Measurements from ENCODE around the gene PTGES2.

Gene PTGES2

DNA sequence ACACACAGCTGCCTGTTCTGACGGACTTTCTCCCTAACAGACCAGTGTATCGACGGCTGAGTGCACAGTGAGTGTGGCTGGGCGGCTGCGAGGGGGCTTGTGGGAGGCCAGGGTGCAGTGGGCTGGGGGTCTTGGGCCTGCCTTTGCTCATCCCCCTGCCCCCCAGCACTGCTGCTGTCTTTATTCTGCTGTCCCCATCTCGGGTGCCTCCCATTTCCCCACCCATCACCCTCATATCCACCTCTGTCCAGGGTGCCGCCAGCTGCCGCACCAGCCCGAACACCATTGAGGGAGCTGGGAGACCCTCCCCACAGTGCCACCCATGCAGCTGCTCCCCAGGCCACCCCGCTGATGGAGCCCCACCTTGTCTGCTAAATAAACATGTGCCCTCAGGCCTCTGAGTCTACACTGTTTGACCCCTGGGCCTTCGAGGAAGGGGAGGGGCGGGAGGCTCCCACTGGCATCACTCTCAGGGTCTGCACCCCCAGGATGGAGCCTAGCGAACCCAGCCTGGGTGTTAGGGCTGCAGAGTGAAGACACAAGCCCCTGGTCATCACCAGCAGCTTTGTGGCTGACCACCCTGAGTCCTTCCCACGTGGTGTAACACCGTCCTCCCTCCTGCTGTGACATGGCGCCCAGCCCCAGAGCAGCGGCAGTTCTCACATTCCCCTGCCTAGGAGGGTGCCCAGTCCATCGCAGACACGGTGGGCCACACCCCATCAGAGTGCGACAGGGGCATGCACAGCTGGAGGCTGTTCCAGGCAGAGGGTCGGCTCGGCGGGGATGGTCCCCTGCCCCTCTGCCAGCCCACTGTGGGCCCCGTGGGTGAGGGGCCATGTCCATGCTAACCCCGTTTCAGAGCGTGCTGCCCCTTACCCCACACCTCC, 25.8 kb upstream of the PTGES2 start:
- no peak for DNase-seq

DNA sequence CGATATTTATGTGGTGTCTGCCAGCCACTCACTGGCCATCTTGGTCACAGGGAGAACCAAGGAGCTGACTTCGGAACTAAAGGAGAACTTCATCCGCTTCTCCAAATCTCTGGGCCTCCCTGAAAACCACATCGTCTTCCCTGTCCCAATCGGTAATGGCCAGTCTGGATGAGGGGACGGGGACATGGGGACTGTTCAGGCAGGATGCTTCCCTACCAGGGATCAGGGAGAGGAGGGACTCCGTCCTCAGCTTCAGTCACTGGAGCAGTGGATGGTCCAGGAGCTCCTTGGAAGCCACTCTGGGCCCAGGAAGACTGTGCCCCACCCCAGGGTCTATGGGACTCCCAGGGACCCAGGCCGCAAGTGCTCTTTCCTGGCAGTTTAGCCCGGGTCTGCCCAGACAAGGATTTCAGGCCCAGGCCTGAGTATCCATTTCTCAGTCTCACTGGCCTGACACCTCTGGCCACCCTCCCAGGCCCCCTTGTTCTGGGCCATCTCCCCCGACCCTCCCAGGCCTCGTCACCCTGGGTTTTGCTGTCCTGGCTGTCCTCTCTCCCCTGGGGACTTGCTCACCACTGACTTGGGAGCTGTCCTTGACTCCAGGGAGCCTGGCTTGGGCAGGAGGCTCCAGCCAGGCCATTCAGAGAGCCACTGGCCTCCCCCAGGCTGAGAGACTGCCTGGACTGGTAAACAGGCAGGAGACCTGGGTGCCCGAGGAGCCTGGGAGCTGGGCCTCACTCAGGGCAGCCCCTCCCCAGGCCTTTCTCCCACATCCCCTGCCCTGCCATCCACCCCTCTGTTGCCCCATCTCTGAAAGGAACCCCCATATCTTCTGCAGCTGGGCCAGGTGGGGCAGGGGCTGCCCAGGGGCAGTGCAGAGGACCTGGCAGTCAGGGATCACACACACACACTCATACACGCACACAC, 24.9 kb upstream of the PTGES2 start:
- DNase-seq = no peak

DNA sequence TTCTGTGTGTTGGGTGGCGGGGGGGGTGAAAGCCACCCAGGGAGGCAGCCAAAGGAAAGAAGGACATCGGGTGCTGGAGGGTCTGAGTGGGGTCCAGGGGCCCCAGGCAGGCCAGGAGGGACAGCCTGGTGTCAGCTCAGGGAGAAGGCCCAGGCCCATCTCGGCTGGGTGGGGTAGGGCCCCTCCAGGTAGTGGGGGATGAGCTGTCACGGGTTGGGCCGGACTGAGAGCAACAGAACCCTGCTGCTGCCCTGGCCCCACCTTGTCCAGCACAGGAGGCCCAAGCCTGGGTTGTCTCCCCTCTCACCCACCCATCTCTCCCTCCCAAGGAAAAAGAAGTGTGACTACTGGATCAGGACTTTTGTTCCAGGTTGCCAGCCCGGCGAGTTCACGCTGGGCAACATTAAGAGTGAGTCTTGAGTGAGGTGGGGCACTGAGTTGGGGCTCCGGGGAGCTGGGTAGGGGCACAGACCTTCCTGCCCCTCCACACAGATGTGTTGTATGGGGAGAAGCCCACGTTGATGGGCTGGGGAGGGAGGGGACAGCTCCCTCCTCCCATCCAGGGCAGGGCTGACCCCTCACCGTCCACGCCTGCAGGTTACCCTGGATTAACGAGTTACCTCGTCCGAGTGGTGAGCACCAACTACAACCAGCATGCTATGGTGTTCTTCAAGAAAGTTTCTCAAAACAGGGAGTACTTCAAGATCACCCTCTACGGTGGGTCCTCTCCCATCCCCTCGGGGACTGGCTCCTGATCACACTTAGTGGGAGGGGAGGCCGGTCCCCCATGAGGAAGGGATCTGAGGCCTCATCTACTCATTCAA, 24.0 kb upstream of the PTGES2 start:
- no peak for DNase-seq

DNA sequence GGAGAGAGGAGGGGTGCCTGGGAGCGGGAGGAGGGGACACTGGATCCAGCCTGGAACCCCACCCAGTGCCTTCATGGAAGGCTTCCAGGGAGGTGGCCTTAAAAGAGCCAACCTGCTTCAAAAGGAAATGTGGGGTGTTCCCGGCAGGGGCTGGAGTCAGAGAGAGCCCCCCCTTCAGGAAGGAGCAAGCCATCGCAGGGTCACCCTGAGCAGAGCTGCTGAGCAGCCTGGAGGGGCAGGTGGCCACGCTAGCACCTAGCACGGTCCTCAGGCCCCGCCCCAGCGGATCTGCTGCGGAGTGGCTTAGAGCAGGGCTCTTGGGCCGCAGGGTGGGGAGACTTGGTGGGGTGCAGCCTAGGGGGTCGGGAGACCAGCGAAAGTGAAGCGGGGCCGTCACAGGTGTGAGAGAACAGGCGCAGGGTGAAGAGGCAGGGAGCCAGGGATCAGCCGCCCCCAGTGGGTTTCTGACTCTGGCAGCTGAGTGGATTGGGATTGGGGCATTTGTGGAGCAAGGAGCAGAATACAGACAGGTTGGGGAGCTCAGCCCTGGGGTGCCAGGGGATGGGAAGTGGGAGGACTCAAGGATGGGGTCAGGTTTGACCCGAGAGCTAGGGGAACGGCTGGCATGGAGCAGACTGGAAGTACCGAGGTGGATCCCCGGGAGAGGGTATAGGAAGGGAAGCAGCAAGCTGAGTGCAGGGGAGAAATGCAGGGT, 23.2 kb upstream of the PTGES2 start:
- no peak for DNase-seq

DNA sequence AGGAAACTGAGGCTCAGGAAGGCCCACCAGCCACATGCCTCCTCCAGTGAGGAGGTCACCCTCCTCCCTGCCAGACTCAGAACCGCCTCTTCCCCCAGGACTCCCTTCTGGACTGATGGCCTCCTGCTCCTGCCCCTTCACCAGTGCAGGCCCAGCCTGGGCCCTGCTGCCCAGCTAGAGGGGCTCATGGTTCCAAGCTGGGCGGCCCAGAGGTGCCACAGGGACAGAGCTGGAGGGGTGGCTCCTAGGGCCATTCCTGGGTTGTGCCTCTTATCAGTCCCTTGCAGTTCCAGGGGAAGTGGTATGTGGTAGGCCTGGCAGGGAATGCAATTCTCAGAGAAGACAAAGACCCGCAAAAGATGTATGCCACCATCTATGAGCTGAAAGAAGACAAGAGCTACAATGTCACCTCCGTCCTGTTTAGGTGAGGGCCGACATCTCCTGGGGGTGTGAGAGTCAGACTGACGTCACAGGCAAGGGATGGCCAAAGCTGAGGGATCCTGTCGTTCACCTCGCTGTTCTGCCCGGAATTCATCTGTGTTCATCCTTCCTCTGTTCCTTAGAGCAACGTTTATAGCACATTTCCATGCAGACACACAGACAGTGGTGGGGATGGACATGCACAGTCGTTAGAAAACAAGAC, 22.5 kb upstream of the PTGES2 start:
- DNase-seq = no peak

DNA sequence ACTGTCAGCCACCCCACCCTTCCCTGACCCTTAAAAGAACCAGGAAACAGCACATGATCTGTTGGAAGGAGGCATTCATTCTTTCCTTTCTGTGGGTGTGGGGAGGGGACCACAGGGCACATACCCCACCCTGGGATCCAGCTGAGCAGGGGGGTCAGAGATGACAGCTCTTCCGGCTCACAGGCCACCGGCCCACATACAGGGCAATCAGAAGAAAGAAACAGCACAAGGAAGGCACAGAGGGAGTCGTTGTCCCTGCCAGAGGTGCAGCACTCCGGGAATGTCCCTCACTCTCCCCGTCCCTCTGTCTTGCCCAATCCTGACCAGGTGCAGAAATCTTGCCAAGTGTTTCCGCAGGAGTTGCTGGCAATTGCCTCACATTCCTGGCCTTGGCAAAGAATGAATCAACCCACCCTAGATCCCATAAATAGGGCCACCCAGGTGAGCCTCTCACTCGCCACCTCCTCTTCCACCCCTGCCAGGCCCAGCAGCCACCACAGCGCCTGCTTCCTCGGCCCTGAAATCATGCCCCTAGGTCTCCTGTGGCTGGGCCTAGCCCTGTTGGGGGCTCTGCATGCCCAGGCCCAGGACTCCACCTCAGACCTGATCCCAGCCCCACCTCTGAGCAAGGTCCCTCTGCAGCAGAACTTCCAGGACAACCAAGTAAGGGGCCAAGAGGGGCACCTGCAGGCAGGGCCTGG, 21.6 kb upstream of the PTGES2 start, which contains the start of gene LCN2:
Gene LCN2, plus strand, starts transcription at position 453 of the 701 bp plus-strand sequence. Its CDS starts 73 bp downstream, at position 526.
- DNase-seq = no peak

DNA sequence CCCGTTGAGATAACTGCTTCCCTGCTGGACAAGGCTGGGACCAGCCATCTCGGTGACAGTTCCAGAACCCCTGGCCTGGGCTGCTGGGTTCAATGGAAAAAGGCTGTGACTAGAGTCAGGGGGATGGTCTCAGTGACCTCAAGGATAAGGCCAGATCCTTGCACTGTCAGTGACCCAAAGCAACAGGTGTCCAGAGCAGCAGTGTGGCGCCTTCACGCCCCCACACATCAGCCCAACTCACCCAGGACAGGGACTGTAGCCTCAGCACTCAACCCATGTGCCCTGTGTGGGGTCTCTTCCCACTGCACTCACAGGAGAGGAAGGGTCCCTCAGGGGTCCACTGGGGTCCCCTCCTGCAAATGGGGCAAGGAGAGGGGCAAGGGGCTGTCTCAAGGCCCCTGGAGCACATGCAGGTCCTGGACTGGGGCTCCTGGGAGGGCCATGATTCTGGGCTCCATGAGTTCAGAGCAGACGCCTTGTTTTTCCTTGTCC, 21.0 kb upstream of the PTGES2 start:
- no peak for DNase-seq

DNA sequence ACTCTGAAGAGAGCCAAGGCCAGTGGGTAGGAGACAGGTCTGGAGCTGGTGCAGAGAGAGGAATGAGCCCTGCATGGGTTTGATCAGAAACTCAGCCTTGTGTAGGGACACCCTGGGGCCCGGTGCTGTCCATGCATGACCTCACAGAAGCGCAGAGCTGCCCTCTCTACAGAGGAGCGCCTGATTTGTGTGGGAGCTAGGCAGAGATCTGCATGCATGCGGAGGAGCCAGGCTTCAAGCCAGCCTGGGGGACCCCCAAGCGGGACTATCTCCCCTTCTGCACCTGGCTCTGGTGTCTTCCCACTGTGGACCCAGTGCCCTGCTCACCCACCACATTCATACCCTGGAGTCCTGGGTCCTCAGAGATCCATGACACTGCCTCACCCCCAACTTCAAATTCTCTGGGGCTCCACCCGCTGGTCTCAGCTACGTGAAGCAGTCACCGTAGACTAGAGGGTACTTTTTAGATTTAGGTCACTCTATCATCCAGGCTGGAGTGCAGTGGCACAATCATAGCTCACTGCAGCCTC, 19.1 kb upstream of the PTGES2 start:
- DNase-seq = no peak

DNA sequence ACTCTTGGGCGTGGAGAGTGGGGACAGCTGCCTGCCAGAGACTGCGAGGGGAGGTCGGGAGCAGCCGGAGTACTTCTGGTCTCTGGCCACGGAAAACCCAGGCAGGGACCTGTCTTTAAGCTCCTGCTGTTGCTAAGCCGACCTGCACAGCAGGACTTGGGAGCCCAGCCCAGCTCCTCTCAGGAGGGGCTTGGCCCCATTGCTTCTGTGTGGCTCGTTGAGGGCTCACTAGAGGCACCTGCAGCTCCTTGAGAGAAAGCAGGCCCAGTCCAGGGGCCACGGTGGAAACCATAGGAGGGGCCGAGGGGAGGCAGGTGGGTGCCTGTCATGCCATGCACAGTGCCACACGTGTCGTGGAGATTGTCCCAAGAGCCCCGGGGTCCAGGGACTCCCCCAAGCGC, 18.4 kb upstream of the PTGES2 start:
- DNase-seq = no peak

DNA sequence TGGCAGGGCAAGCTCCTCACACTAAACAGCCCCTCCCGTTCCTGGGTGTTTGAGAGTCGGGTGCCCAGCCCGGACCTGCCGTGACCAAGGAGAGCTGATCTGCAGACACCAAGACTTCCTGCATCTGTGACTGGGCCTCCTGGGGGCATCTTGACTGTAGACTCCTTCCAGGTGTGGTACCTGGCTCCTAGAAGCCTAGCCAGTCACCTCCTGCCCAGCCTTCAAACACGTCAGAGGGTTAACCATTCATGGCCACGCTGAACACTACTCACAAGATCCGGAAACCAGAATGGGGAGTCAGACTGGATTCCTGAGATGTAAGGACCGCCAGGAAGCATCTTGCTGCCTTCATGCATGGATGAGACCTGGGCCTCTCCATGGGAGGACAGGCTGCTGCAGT, 18.0 kb upstream of the PTGES2 start:
- DNase-seq = no peak

DNA sequence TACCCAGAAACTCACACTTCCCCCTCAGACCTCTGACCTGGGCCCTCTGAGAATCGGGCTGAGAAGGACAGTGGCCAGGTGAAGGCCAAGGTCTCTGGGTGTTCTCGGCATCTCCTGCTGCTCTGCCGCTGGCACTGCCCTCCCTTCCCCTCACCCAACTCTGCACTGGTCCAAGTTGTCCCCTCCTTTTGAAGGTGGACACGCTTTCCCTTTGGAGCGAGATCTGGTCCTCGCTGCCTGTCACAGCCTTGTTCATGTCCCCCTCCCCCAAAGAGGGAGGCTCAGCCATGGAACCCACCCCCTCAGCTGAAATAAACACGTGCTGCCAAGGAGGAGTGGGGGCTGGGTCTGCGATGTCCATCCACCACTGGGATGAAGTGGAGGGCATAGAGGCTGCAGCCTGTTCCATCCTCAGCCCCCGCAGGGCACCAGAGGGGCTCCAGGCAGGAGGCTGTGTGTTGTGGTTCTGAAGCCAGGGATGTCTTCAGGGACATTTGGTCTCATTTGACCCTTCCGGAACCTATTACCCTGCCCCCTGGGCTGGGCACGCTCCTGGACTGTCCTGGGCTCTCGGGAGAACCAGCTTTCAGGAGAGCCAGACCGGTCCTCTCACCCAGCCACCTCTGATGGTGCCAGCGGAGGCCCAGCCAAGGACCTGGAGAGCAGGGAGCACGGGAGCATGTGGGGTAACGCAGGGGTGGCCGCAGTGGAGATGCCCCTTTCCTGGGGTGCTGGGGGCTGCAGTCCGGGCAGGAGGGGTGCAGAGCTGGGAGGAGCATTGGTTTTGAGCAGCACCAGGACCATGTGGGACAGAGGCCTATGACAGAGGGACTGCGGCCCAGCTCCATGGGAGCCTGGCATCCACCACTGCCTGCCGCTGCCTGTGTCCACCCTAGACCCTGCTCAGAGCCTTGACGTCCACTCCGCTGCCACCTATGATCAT, 17.0 kb upstream of the PTGES2 start:
- no peak for DNase-seq

DNA sequence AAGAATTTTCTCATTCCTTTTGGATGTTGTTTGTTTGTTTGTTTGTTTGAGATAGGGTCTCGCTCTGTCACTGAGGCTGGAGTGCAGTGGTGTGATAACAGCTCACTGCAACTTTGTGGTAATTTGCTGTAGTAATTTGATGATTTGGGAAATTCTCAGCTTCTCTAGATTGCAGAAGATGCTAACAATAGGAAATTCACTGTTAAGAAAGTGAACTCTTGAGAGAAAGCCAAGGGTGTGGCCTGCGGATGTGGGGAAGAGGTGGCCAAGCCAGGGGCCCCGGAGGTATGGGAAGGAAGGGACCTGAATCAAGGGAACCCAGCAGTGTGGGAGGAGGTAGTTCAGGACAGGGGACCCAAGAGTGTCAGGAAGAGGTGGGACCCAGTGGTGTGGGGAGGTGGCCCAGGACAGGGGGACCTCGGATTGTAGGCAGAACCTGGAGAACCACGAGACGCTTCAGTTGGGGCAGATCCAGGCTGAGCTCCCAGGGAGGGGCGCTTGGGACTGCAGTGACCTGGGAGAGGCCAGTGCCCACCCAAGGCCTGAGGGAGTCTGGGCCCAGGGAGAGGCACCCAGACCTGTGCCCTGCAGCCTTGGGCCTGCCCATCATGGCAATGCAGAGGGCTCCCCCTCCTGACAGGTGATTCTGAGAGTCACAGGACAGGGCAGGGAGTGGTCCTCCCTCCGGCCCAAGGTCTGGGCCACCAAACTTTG, 16.2 kb upstream of the PTGES2 start:
- no peak for DNase-seq

DNA sequence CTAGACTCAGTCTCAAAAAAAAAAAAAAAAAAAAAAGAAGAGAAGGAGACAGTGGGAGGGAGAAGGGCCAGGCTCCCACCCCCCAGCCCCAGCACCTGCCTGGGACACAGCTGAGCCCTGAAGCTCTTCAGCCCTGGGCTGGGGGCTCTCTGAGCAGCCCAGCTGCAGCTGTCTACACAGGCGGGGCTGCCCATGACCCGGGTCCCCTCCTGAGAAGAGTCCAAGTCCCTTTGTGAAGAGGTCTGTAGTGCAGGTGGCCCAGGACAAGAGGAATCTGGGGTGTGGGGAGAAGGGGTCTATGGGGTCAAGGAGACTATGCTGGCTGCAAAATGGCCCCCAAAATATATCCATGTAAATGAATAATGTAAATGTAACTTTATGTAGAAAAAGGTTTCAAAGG, 15.1 kb upstream of the PTGES2 start:
- no peak for DNase-seq

DNA sequence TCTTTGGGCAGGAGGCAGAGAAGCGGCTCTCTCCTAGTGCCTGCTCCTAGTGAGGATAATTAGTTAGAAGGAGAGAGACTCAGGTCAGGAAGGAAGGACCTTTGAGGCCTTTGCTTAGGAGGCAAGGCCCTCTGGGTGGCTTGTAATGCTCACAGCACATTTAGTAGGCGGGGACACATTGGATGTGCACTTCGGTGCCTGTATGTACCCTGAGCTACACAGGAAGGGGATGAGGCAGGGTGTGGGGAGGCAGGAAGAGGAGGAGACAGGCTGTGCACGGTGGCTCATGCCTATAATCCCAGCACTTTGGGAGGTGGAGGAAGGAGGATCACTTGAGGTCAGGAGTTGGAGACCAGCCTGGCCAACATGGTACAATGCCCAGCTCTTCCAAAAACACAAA, 14.5 kb upstream of the PTGES2 start:
- no peak for DNase-seq

DNA sequence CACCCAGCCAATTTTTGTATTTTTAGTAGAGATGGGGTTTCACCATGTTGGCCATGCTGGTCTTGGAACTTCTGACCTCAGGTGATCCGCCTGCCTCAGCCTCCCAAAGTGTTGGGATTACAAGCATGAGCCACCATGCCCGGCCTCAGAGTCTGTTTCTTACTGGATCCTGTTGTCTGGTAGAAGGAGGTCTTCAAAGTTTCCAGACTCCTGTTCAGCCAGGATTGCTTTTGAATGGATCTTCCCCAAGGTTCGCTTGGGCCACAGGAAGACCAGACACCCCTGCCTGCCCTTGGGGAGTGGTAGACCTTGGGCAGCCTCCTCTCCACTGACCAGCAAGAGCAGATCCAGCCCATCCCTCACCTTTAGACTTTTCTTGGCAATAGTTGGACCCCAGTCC, 14.1 kb upstream of the PTGES2 start:
- no peak for DNase-seq

DNA sequence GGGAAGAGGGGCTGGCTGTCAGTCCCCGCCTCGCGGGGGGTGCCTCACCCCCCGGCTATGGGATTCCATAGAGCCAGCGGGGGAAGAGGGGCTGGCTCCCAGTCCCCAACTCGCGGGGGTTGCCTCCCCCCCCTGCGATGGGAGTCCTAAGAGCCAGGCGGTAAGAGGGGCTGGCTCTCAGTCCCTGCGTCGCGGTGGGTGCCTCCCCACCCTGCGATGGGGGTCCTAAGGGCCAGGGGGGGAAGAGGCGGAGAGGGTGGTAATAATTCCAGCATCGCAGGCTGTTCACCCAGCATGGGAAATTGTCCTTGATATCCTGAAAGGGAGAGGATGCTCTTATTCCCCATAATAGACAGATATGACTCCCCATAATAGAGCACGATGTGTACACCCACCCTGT, 12.1 kb upstream of the PTGES2 start:
- no peak for DNase-seq

DNA sequence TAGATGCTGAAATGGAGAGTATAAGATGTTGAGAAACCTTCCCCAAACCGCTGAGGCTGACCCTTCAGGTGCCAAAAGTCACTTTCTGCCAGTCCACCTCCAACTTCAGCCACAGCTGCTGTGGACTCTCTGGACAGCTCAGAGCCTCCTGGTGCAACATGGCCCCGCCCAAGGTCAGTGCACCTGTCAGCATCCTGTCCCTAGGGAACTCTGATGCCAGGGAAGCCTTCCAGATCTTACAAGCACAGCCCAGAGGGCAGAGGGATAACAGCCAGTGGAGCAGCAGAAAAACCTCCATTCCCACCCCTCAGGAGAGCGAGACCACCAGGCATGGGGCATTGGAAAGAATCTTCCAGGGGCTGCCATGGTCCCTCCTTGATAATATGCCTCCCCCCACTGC, 10.5 kb upstream of the PTGES2 start:
- DNase-seq = no peak
